Glutamatergic neuron (in vitro differentiated cells): ENCODE data around the gene CNP. TPM values are rescaled to one million over a fixed set of nuclear protein-coding genes. Genes with fewer than 3 reads are reported as not detected.

Experiments
- DNase-seq: peaks from one replicate; pipeline ENCODE4 v3.0.0; 2022
- H3K27ac Mint-ChIP-seq: one replicate; pipeline ENCODE4 v1.8.0; 2020; ENCODE audit warnings: mild to moderate bottlenecking, mixed read lengths, inconsistent platforms; ENCODE audit not compliant: unreplicated experiment
- H3K27me3 Mint-ChIP-seq: one replicate; pipeline ENCODE4 v1.8.0; 2020; ENCODE audit warnings: mild to moderate bottlenecking, moderate library complexity, mixed read lengths, inconsistent platforms; ENCODE audit not compliant: unreplicated experiment
- H3K36me3 Mint-ChIP-seq: one replicate; pipeline ENCODE4 v1.8.0; 2020; ENCODE audit warnings: mild to moderate bottlenecking, mixed read lengths, inconsistent platforms; ENCODE audit not compliant: unreplicated experiment
- H3K4me1 Mint-ChIP-seq: one replicate; pipeline ENCODE4 v1.8.0; 2020; ENCODE audit warnings: mild to moderate bottlenecking, low read depth, mixed read lengths, inconsistent platforms; ENCODE audit not compliant: unreplicated experiment
- H3K4me3 Mint-ChIP-seq: one replicate; pipeline ENCODE4 v1.8.0; 2020; ENCODE audit warnings: mild to moderate bottlenecking, mixed read lengths, inconsistent platforms; ENCODE audit not compliant: unreplicated experiment
- H3K9me3 Mint-ChIP-seq: one replicate; pipeline ENCODE4 v1.8.0; 2020; ENCODE audit warnings: mild to moderate bottlenecking, moderate library complexity, mixed read lengths, inconsistent platforms; ENCODE audit not compliant: unreplicated experiment
- total RNA-seq: library from RNA; stranded (reverse); fragmentation: NEBNext Ultra II Directional; extraction: Animal tissue kit (Norgen Biotek cat#: 25700); gene quantifications from one replicate; pipeline ENCODE4 v1.2.1, GENCODE V29; 2021; ENCODE audit not compliant: unreplicated experiment
- TF ChIP-seq, protein P1 (sequence below): fragments of 200-600 bp; sonication (generic); IDR thresholded peaks from one replicate; pipeline ENCODE4 v1.5.0; 2021; ENCODE audit not compliant: partially characterized antibody, unreplicated experiment

The CNP gene
- total RNA-seq, 1 donor from 2014 or later = 51.5 TPM

DNA sequence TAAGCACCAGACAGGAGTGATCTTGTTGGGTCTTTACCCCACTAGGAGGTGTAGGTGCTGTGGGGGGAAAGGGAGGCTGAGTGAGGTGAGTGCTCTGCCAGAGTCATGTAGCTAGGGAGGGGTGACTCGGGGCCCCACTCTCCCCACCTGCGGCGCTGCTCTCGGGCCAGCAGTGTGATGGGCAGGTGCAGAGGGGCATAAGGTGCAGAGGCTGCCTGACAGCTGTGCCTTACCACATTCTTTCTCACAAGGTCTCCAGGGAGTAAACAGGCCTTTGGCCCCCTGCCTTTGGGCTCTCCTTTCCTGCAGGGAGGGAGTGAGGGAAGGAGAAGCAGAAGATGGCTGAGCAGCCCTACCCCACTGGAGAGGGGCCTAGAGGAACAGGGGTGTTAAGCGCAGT lies 4.5 kb upstream of the CNP start:
- Mint-ChIP-seq H3K4me3 (no peak overlapping the region), H3K9me3 (peaks cover 7% of the 10 kb centered on the region), H3K27me3 (peaks cover 8% of the 10 kb centered on the region), H3K4me1 (peaks cover 28% of the 10 kb centered on the region), H3K36me3 (no peaks in the 10 kb centered on the region), H3K27ac (peak overlapping the region; percentile 64)
- DNase-seq = no peak
- TF ChIP-seq, protein P1, sequence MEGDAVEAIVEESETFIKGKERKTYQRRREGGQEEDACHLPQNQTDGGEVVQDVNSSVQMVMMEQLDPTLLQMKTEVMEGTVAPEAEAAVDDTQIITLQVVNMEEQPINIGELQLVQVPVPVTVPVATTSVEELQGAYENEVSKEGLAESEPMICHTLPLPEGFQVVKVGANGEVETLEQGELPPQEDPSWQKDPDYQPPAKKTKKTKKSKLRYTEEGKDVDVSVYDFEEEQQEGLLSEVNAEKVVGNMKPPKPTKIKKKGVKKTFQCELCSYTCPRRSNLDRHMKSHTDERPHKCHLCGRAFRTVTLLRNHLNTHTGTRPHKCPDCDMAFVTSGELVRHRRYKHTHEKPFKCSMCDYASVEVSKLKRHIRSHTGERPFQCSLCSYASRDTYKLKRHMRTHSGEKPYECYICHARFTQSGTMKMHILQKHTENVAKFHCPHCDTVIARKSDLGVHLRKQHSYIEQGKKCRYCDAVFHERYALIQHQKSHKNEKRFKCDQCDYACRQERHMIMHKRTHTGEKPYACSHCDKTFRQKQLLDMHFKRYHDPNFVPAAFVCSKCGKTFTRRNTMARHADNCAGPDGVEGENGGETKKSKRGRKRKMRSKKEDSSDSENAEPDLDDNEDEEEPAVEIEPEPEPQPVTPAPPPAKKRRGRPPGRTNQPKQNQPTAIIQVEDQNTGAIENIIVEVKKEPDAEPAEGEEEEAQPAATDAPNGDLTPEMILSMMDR = no peak

DNA sequence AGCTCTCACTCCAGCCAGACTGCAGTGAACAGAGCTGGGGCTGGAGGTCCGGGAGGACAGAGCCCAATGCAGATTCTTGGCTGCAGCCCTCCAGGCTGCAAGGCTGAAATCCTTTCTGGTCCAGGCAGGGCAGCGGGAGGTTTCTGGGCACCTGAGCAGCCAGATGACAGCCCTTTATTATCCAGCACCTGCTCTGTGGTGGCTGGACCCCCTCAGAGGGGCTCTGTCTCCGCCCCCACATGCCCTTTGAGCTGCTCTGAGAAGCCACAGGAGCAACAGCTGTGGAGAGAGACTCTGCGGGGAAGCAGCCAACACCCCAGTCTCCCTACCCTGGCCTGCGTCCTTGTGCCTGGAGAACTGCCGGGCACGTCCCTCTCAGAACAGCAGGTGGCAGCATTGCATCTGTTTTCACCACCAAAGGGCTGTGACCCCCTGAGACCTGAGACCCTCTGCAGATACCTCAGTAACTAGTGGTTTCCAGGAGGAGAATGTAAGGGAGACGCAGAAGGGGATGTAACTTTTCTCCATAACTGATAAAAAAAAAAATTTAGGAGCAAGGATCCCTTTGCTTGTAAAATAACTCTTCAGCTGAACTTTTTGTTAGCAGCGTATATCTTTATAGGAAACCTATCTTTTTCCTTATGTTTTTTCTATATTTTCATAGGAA lies 3.7 kb upstream of the CNP start:
- no peak overlapping the region for H3K4me3 Mint-ChIP-seq
- H3K27me3 Mint-ChIP-seq = peaks cover 8% of the 10 kb centered on the region
- H3K27ac Mint-ChIP-seq = peak overlapping the region; percentile 64
- no peaks in the 10 kb centered on the region for H3K36me3 Mint-ChIP-seq
- TF ChIP-seq, protein P1 = peak; percentile 78
- H3K4me1 Mint-ChIP-seq = peaks cover 27% of the 10 kb centered on the region
- peak; percentile 92 for DNase-seq
- peaks cover 7% of the 10 kb centered on the region for H3K9me3 Mint-ChIP-seq

DNA sequence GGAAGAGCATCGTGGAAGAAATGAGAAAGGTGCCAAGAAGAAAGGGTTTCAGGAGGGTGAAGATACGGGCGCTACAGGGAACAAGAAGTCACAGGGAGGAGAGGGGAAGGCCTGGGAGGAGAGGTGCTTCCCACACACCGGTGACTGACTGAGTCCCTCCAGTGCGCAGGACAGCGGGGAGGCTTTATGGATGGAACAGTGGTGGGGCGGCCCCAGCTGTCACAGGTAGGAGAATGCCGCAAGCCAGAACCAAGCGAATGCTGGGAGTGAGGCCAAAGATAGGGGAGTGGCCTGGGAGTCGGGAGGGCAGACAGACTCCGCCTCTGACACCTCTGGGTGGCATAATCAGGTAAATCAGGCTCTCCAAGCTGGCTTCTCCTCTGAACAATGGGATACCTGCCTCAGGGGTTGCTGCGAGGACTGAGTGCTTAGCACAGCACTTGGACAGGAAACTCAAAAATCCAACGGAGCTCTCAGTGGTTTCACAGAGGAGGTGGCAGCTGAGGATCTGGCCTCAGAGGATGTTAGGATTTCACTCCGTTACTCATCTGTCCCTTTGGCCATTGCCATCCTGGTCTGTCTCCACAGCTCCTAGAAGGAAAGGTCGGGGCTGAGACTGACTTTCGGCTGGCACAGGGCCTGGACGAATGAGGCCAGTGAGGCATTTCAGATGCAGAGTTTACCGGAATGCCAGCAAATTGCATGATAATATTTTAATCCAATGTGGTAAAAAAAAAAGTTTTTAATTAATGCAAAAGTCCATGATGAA lies 717 bp upstream of the CNP start:
- Mint-ChIP-seq H3K36me3 (no peaks in the 10 kb centered on the region), H3K9me3 (peaks cover 3% of the 10 kb centered on the region), H3K4me3 (peak overlapping the region; percentile 77), H3K27me3 (peaks cover 8% of the 10 kb centered on the region), H3K27ac (peak overlapping the region; percentile 17), H3K4me1 (peaks cover 25% of the 10 kb centered on the region)
- DNase-seq = no peak
- TF ChIP-seq, protein P1 = no peak

DNA sequence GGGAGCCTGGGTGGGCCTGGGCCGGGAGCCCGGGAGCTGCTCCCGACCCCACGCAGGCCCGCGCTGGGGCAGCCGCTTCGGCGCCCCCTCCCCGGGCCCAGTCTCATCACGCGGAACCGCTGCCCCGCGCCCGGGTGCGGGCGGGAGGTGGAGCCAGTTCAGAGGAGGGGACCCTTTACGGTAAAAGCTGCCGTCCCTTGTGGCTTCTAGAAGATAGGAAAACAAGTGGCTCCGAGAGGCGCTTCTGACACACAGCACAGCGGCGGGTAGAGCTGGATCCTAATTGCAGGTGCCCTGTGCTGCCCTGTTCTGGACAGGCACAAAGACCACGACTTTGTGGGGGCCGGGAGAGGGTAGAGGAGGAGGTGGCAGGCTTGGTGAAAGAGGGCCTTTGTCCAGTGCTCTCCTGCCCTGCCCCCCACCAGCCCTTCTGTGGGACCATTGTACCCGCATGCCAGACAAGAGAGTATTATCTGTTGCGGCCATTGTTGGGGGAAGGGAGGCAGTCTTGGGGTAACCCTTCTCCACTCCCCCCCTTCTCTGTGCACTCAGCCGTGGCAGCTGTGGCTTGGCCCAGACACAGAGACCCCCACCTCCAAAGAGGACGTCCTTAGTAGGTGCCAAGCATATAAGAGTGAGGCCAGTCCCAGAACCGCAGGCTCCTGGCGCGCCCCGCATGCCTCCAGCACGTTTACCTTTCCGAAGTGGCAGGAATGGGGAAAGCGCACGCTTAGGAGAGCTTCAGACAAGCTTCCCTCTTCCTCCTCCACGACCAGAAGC lies 736 bp downstream of the CNP start:
- Mint-ChIP-seq H3K36me3 (peaks cover under 1% of the 10 kb centered on the region), H3K27me3 (peaks cover 8% of the 10 kb centered on the region), H3K4me1 (peaks cover 17% of the 10 kb centered on the region), H3K4me3 (peak overlapping the region; percentile 77), H3K9me3 (peaks cover 6% of the 10 kb centered on the region), H3K27ac (no peak overlapping the region)
- TF ChIP-seq, protein P1 = no peak
- no peak for DNase-seq
